BJ (cell line): Measurements from ENCODE around the gene TMCO5A. TPM values are rescaled to one million over a fixed set of nuclear protein-coding genes. Genes with fewer than 3 reads are reported as not detected.
"Not testable (repeated sequence)": the region's sequence is repeated elsewhere in the genome, so short reads cannot be mapped to it uniquely, and the experiment has no call there.

Experiments used
- CTCF ChIA-PET: fragments of 350-600 bp; formaldehyde crosslinking; extraction: SDS; loops from one replicate; lab custom pipeline; 2021; ENCODE audit warnings: antibody characterized with exemption, inconsistent platforms; lab: Yijun Ruan, JAX
- POLR2A ChIA-PET: fragments of 300-600 bp; sonication (Branson Sonifier 250); formaldehyde crosslinking; extraction: SDS; loops from one replicate; lab custom pipeline; 2021; ENCODE audit warnings: antibody characterized with exemption; lab: Charles Lee
- DNase-seq: peaks from one replicate; pipeline ENCODE4 v3.0.0-alpha.2; 2011; ENCODE audit warnings: low read depth
- H3K27me3 ChIP-seq: 2 replicates; pipeline ENCODE4 v1.6.0; 2011; ENCODE audit warnings: low read length; ENCODE audit not compliant: control insufficient read depth, insufficient read depth
- H3K36me3 ChIP-seq: 2 replicates; pipeline ENCODE4 v1.5.1; 2011; ENCODE audit warnings: low read length; ENCODE audit not compliant: control insufficient read depth, insufficient read depth
- H3K4me3 ChIP-seq: 2 replicates; pipeline ENCODE4 v1.5.1; 2011; ENCODE audit warnings: low read depth, mild to moderate bottlenecking, control low read depth, low read length
- CTCF ChIP-seq: IDR thresholded peaks from 2 replicates; pipeline ENCODE4 v1.5.1; 2011; ENCODE audit warnings: low read depth, mild to moderate bottlenecking, control low read depth, inconsistent platforms, low read length, moderate library complexity; ENCODE audit not compliant: insufficient read depth
- polyA plus RNA-seq: library from polyadenylated mRNA; depleted of rRNA; stranded (reverse); fragments of >200 nt; gene quantifications from 2 replicates; pipeline ENCODE4 v1.2.3, GENCODE V29; 2011

TMCO5A gene
- polyA plus RNA-seq, 1 experiment = not detected

- ChIA-PET CTCF (interaction anchor here (0.7 to 1.3 kb wide), 2 partner anchors 41 to 45 kb away, joined by 3 read pairs; no protein-coding TSS in a partner anchor), POLR2A (no interaction called here)
- no peak for DNase-seq
- no peak for TF ChIP-seq CTCF
- no peak overlapping the region for H3K4me3 ChIP-seq
- H3K36me3 ChIP-seq = no peaks in the 10 kb centered on the region
- H3K27me3 ChIP-seq = no peaks in the 10 kb centered on the region
Observed at GRCh38 chr15:37932549-37932948, 1.9 kb upstream of the TMCO5A start.

GRCh38 chr15:37933666-37934065, 774 bp upstream of the TMCO5A start:
- ChIA-PET POLR2A (interaction anchor here (0.7 kb wide), 1 partner anchor 33 kb away, joined by 8 read pairs; no protein-coding TSS in a partner anchor), CTCF (interaction anchor here (1.3 kb wide), 2 partner anchors 12 to 43 kb away, joined by 3 to 4 read pairs; no protein-coding TSS in a partner anchor)
- Histone ChIP-seq H3K27me3 (no peaks in the 10 kb centered on the region), H3K36me3 (no peaks in the 10 kb centered on the region), H3K4me3 (no peak overlapping the region)
- TF ChIP-seq CTCF = no peak
- DNase-seq = peak; percentile 52

- Histone ChIP-seq H3K27me3 (no peaks in the 10 kb centered on the region; the same call in 1 of the 2 replicates), H3K4me3 (no peak overlapping the region), H3K36me3 (no peaks in the 10 kb centered on the region)
- ChIA-PET CTCF (interaction anchor here (2.3 kb wide), 1 partner anchor 9 kb away, joined by 6 read pairs; no protein-coding TSS in a partner anchor), POLR2A (no interaction called here)
- no peak for TF ChIP-seq CTCF
- no peak for DNase-seq
Observed at GRCh38 chr15:37940876-37941275, 6.4 kb downstream of the TMCO5A start.

GRCh38 chr15:37941779-37942178, 7.3 kb downstream of the TMCO5A start:
- no peak overlapping the region for H3K4me3 ChIP-seq
- H3K27me3 ChIP-seq = peaks cover 1% of the 10 kb centered on the region; the same call in 1 of the 2 replicates
- POLR2A ChIA-PET = no interaction called here
- CTCF ChIA-PET = interaction anchor here (2.3 kb wide), 1 partner anchor 8 kb away, joined by 6 read pairs; no protein-coding TSS in a partner anchor
- no peak for DNase-seq
- H3K36me3 ChIP-seq = no peaks in the 10 kb centered on the region
- TF ChIP-seq CTCF = no peak

- no peak for TF ChIP-seq CTCF
- CTCF ChIA-PET = no interaction called here
- POLR2A ChIA-PET = no interaction called here
- DNase-seq = no peak
- Histone ChIP-seq H3K27me3 (peaks cover 19% of the 10 kb centered on the region), H3K4me3 (no peak overlapping the region), H3K36me3 (no peaks in the 10 kb centered on the region)
Observed at GRCh38 chr15:37951999-37952398, 17.6 kb downstream of the TMCO5A start.

GRCh38 chr15:37960742-37961141, 26.3 kb downstream of the TMCO5A start:
- POLR2A ChIA-PET, H3K4me3 ChIP-seq, CTCF ChIA-PET, H3K36me3 ChIP-seq, H3K27me3 ChIP-seq, DNase-seq: not testable (repeated sequence)
